ENCODE results near the gene RNASE11.

Gene RNASE11

GRCh38 chr14:20612403-20612802 is 24.6 kb upstream of the RNASE11 start:
- Histone ChIP-seq H3K9ac (ENCODE audit: low read depth, low read length) (no peak overlapping the region), H3K27ac (ENCODE audit: low read length) (no peak overlapping the region), H3K4me3 (ENCODE audit: low read length) (peak overlapping the region; percentile 92; the same call in 1 of the 2 replicates), H3K9me3 (ENCODE audit: insufficient read depth, low read depth, low read length) (no peaks in the 10 kb centered on the region), H3K27me3 (ENCODE audit: insufficient read depth, low read length) (peaks cover 15% of the 10 kb centered on the region; the same call in 1 of the 2 replicates), H3K4me1 (ENCODE audit: insufficient read depth, low read length) (peaks cover 14% of the 10 kb centered on the region), H3K36me3 (ENCODE audit: insufficient read depth, low read depth, low read length) (no peaks in the 10 kb centered on the region)

GRCh38 chr14:20611277-20611676 is 23.5 kb upstream of the RNASE11 start:
- Histone ChIP-seq H3K4me3 (ENCODE audit: low read length) (no peak overlapping the region), H3K36me3 (ENCODE audit: insufficient read depth, low read depth, low read length) (no peaks in the 10 kb centered on the region), H3K27ac (ENCODE audit: low read length) (no peak overlapping the region), H3K27me3 (ENCODE audit: insufficient read depth, low read length) (peaks cover 15% of the 10 kb centered on the region; the same call in 1 of the 2 replicates), H3K4me1 (ENCODE audit: insufficient read depth, low read length) (peaks cover 14% of the 10 kb centered on the region), H3K9ac (ENCODE audit: low read depth, low read length) (no peak overlapping the region), H3K9me3 (ENCODE audit: insufficient read depth, low read depth, low read length) (no peaks in the 10 kb centered on the region)

- Histone ChIP-seq H3K27me3 (ENCODE audit: insufficient read depth, low read length) (peaks cover 15% of the 10 kb centered on the region; the same call in 1 of the 2 replicates), H3K36me3 (ENCODE audit: insufficient read depth, low read depth, low read length) (no peaks in the 10 kb centered on the region), H3K9me3 (ENCODE audit: insufficient read depth, low read depth, low read length) (no peaks in the 10 kb centered on the region), H3K4me1 (ENCODE audit: insufficient read depth, low read length) (peaks cover 14% of the 10 kb centered on the region), H3K4me3 (ENCODE audit: low read length) (peak overlapping the region; percentile 96), H3K27ac (ENCODE audit: low read length) (no peak overlapping the region), H3K9ac (ENCODE audit: low read depth, low read length) (peak overlapping the region; percentile 77; the same call in 1 of the 2 replicates)
These were observed 22.4 kb upstream of the RNASE11 start for GRCh38 chr14:20610002-20610765.

GRCh38 chr14:20609215-20610001 is 21.6 kb upstream of the RNASE11 start:
- Histone ChIP-seq H3K36me3 (ENCODE audit: insufficient read depth, low read depth, low read length) (no peaks in the 10 kb centered on the region), H3K9me3 (ENCODE audit: insufficient read depth, low read depth, low read length) (no peaks in the 10 kb centered on the region), H3K4me1 (ENCODE audit: insufficient read depth, low read length) (peaks cover 10% of the 10 kb centered on the region), H3K4me3 (ENCODE audit: low read length) (peak overlapping the region; percentile 96), H3K9ac (ENCODE audit: low read depth, low read length) (peak overlapping the region; percentile 77; the same call in 1 of the 2 replicates), H3K27ac (ENCODE audit: low read length) (no peak overlapping the region), H3K27me3 (ENCODE audit: insufficient read depth, low read length) (peaks cover 15% of the 10 kb centered on the region; the same call in 1 of the 2 replicates)

- H3K4me3 ChIP-seq (ENCODE audit: low read length), result peak overlapping the region; percentile 48; the same call in 1 of the 2 replicates
These were observed 20.7 kb upstream of the RNASE11 start for GRCh38 chr14:20608383-20609110.

GRCh38 chr14:20607617-20608016 is 19.8 kb upstream of the RNASE11 start:
- H3K9ac ChIP-seq (ENCODE audit: low read depth, low read length), result no peak overlapping the region
- no peaks in the 10 kb centered on the region for H3K9me3 ChIP-seq (ENCODE audit: insufficient read depth, low read depth, low read length)
- H3K4me3 ChIP-seq (ENCODE audit: low read length), result no peak overlapping the region
- H3K4me1 ChIP-seq (ENCODE audit: insufficient read depth, low read length), result peaks cover 5% of the 10 kb centered on the region
- no peak overlapping the region for H3K27ac ChIP-seq (ENCODE audit: low read length)
- H3K36me3 ChIP-seq (ENCODE audit: insufficient read depth, low read depth, low read length), result no peaks in the 10 kb centered on the region
- peaks cover 15% of the 10 kb centered on the region; the same call in 1 of the 2 replicates for H3K27me3 ChIP-seq (ENCODE audit: insufficient read depth, low read length)

More at GRCh38 chr14:20608383-20609110, 20.7 kb upstream of the RNASE11 start:
- Histone ChIP-seq H3K4me1 (ENCODE audit: insufficient read depth, low read length) (peaks cover 10% of the 10 kb centered on the region), H3K9me3 (ENCODE audit: insufficient read depth, low read depth, low read length) (no peaks in the 10 kb centered on the region), H3K9ac (ENCODE audit: low read depth, low read length) (no peak overlapping the region), H3K27ac (ENCODE audit: low read length) (no peak overlapping the region), H3K36me3 (ENCODE audit: insufficient read depth, low read depth, low read length) (no peaks in the 10 kb centered on the region), H3K27me3 (ENCODE audit: insufficient read depth, low read length) (peaks cover 15% of the 10 kb centered on the region; the same call in 1 of the 2 replicates)

- Histone ChIP-seq H3K4me1 (ENCODE audit: insufficient read depth, low read length) (peaks cover 4% of the 10 kb centered on the region; the same call in 1 of the 2 replicates), H3K36me3 (ENCODE audit: insufficient read depth, low read depth, low read length) (no peaks in the 10 kb centered on the region), H3K9me3 (ENCODE audit: insufficient read depth, low read depth, low read length) (no peaks in the 10 kb centered on the region), H3K4me3 (ENCODE audit: low read length) (no peak overlapping the region), H3K27me3 (ENCODE audit: insufficient read depth, low read length) (peaks cover 15% of the 10 kb centered on the region; the same call in 1 of the 2 replicates), H3K27ac (ENCODE audit: low read length) (no peak overlapping the region), H3K9ac (ENCODE audit: low read depth, low read length) (no peak overlapping the region)
These were observed 19.1 kb upstream of the RNASE11 start for GRCh38 chr14:20606902-20607242.

- Histone ChIP-seq H3K9ac (ENCODE audit: low read depth, low read length) (no peak overlapping the region), H3K36me3 (ENCODE audit: insufficient read depth, low read depth, low read length) (no peaks in the 10 kb centered on the region), H3K27me3 (ENCODE audit: insufficient read depth, low read length) (peaks cover 9% of the 10 kb centered on the region; the same call in 1 of the 2 replicates), H3K27ac (ENCODE audit: low read length) (no peak overlapping the region), H3K4me3 (ENCODE audit: low read length) (no peak overlapping the region), H3K4me1 (ENCODE audit: insufficient read depth, low read length) (peaks cover 4% of the 10 kb centered on the region; the same call in 1 of the 2 replicates), H3K9me3 (ENCODE audit: insufficient read depth, low read depth, low read length) (no peaks in the 10 kb centered on the region)
These were observed 18.5 kb upstream of the RNASE11 start for GRCh38 chr14:20606190-20606901.

GRCh38 chr14:20603813-20604690 is 16.3 kb upstream of the RNASE11 start:
- H3K4me3 ChIP-seq (ENCODE audit: low read length), result no peak overlapping the region
- H3K36me3 ChIP-seq (ENCODE audit: insufficient read depth, low read depth, low read length), result no peaks in the 10 kb centered on the region
- no peaks in the 10 kb centered on the region for H3K27me3 ChIP-seq (ENCODE audit: insufficient read depth, low read length)
- H3K4me1 ChIP-seq (ENCODE audit: insufficient read depth, low read length), result no peaks in the 10 kb centered on the region; the same call in 1 of the 2 replicates
- H3K27ac ChIP-seq (ENCODE audit: low read length), result no peak overlapping the region
- no peak overlapping the region; the same call in 1 of the 2 replicates for H3K9ac ChIP-seq (ENCODE audit: low read depth, low read length)
- no peaks in the 10 kb centered on the region for H3K9me3 ChIP-seq (ENCODE audit: insufficient read depth, low read depth, low read length)

- Histone ChIP-seq H3K9me3 (ENCODE audit: insufficient read depth, low read depth, low read length) (no peaks in the 10 kb centered on the region), H3K9ac (ENCODE audit: low read depth, low read length) (no peak overlapping the region), H3K4me1 (ENCODE audit: insufficient read depth, low read length) (no peaks in the 10 kb centered on the region), H3K4me3 (ENCODE audit: low read length) (no peak overlapping the region), H3K36me3 (ENCODE audit: insufficient read depth, low read depth, low read length) (no peaks in the 10 kb centered on the region), H3K27ac (ENCODE audit: low read length) (no peak overlapping the region), H3K27me3 (ENCODE audit: insufficient read depth, low read length) (no peaks in the 10 kb centered on the region)
These were observed 14.8 kb upstream of the RNASE11 start for GRCh38 chr14:20602583-20602982.

Measured in iPS-20b (cell line).